Stimulated activated CD4-positive, alpha-beta T cell treated with anti-CD3 and anti-CD28 coated beads, Interleukin-15, amount 100 ng/mL, for 1 hour (primary cell): ENCODE measurements around the gene PHTF2.

Experiments used
- DNase-seq, 2 donors: peaks; one replicate each; pipeline ENCODE4 v3.0.0-alpha.2; 2020; ENCODE audit warnings: low read depth in 1 of 2, low spot score in 1 of 2

Gene PHTF2

DNA sequence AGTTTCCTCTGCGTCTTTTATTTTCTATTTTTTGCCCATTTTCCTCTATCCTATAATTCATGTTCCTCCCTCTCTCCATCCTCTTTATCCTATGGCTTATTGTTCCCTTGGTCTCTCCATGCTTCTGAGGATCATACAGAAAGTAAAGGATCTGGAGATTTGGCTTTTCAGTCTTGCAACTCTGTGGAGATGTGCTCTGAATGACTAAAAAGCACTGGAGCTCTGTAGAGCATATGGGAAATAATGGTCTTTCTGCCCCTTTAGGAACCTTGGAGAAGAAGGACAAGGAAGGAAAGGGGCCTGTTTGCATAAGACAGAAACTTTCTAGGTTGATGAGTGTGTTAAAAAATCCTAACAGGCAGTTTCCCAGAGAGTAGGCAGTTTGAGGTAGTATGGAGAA, 120.1 kb downstream of the PHTF2 start:
- DNase-seq, result no peak

DNA sequence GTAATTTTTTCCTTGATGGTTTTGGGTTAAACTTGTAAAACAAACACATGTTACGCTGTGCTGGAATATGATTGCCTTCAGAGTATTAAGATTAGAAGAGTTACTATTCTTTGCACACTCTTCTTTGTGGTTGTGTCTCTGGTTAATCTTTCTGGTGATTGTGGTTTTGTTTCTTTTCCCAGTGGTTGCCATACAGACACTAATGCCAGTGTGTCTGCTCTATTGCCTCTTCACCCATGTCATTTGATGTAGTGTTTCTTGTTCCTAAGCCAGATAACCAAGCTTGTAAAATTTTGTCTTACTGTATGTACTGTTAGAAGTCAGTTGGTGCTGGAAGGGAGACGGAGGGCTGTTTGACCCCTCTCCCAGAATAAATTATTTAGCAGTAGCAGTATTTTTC, 124.8 kb downstream of the PHTF2 start:
- DNase-seq, result no peak

GRCh38 chr7:77930496-77930895, 131.9 kb downstream of the PHTF2 start:
- no peak for DNase-seq

DNA sequence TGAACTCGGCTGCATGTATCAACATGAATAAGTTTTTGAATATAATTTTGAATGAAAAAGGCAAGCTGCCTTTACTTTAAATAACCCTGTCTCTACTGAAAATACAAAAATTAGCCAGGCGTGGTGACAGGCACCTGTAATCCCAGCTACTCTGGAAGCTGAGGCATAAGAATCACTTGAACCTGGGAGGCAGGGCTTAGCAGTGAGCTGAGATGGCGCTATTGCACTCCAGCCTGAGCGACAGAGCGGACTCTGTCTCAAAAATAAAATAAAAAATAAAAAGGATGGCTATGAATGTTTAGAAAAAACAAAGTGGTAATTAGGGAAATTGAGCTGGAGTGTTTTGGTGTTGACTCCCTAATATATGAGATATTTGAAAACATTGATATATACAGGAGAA, 133.3 kb downstream of the PHTF2 start:
- DNase-seq, result no peak

DNA sequence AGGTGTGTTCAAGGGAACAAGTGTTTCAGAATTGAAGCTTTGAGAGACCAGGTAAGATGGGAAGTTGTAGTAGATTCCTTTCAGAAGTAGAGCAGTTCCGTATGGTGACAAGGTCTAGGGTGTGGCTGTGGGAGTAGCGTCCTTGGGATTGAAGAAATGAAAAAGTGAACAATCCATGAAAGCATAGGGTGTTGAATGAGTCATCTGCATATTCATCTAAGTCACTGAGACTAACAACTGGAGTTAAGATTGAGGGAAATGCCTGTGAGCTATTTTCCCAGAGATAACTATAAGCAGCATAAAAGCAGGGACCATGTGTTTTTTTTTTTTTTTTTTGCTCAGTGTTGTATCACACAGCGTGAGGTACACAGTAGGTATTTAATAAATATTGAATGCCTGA, 134.8 kb downstream of the PHTF2 start:
- no peak for DNase-seq

- DNase-seq, result no peak
Observed at GRCh38 chr7:77935652-77936348, 137.2 kb downstream of the PHTF2 start.

DNA sequence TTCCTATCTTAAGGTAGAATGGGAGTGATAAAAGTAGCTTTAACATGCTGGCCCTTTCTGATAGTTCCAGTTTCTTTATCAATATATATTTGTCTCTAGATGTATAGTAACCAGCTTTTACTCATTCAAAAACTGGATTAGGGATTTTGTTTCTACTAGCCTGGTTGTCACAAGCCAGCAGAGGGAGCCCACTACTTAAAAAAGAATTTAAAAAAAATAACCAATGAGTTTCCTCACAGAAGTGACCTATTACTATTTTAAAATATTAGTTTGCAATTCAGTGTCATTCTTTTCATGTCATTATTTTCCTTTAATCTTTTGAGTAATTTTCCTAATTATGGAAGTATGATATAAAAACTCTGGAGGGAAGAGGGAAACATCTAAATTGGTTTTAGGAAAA, 142.1 kb downstream of the PHTF2 start:
- DNase-seq, result no peak

DNA sequence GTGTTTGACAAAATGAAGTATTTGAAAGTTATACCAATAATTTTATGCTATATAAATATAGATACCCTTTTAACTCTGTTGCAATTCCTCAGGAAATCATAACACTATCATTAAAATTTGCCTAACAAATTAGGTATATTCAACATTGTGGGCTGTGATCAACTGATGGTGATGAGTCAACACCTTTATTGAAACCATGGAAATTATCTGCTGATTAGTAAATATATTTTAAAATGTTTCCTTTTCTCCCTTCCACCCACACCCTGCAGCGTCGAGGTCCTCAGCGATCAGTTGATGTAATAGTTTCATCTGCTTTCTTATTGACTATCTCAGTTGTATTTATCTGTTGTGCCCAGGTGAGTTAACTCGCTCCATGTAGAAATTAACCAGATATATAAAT, 143.9 kb downstream of the PHTF2 start:
- DNase-seq, result no peak

GRCh38 chr7:77944183-77945182, 145.9 kb downstream of the PHTF2 start:
- no peak for DNase-seq

DNA sequence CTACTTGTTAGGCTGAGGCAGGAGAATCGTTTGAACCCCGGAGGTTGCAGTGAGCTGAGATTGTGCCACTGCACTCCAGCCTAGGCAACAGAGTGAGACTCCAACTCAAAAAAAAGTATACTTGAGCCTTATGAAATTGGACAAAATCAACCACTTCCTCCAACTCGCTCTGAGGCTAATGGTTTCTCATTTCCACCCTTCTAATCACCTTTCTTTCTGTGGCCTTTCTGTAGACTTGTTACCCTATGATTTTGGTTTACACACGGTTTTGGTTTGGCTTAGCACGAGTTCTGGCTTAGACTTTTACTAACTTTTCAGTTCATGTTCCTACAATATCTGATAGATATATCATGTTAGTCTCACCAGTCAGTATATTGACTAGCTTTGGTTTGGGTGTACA, 152.0 kb downstream of the PHTF2 start:
- DNase-seq, result no peak

GRCh38 chr7:77954773-77955555, 156.4 kb downstream of the PHTF2 start:
- DNase-seq, result no peak

- DNase-seq, result no peak
Observed at GRCh38 chr7:77958436-77958835, 159.9 kb downstream of the PHTF2 start.

- DNase-seq, result no peak
Observed at GRCh38 chr7:77959080-77959479, 160.5 kb downstream of the PHTF2 start.

GRCh38 chr7:77960336-77960735, 161.8 kb downstream of the PHTF2 start:
- no peak for DNase-seq

- DNase-seq, result no peak
Observed at GRCh38 chr7:77967429-77967828, 168.9 kb downstream of the PHTF2 start.

DNA sequence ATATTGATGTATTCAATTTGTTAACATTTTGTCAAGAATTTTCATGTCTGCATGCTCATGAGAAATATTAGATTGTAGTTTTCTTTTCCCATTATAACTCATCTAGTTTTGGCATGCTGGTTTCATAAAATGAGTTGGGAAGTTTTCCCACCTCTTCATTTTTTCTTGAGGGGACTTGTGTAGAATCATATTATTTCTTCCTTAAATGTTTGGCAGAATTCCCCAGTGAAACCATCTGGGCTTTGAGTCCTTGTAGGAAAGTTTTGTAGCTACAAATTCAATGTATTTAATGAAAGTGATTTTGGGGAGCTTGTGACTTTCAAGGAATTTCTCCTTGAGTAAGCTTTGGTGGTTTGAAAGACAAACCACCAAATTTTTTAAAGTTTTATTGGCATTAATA, 173.2 kb downstream of the PHTF2 start:
- DNase-seq, result no peak

GRCh38 chr7:77975672-77976480, 177.3 kb downstream of the PHTF2 start:
- no peak for DNase-seq

DNA sequence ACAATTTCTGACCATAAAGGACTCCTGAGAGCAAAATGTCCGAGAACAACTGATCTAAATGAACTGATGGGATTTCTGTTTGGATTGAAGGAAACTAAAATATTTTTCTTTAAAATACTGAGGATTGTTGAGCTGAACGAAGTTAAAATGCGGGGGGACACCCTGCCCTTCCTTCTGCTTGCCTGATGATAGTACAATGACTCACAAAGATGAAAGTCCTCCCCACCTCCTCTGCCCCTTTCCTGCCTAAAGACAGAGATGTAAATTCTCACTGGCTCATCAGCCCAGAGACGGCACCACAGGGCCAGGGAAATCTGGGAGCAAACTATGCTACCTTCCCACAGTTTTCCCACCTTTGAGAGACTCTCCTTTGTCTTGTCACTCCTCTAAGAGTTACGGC, 180.6 kb downstream of the PHTF2 start:
- no peak for DNase-seq

- no peak for DNase-seq
Observed at GRCh38 chr7:77980087-77980713, 181.6 kb downstream of the PHTF2 start.

- no peak for DNase-seq
Observed at GRCh38 chr7:77982926-77983550, 184.5 kb downstream of the PHTF2 start.
